Thyroid gland (tissue), 4 donors: Measurements from ENCODE around the gene DHTKD1. TPM values are rescaled to one million over a fixed set of nuclear protein-coding genes. Genes with fewer than 3 reads are reported as not detected.
"Not testable (repeated sequence)": the region's sequence is repeated elsewhere in the genome, so short reads cannot be mapped to it uniquely, and the experiment has no call there.

Experiments used
- DNase-seq, 2 donors: peaks; one replicate each; pipeline ENCODE4 v3.0.0-alpha.2; 2019
- H3K27ac ChIP-seq, 3 donors: fragments of 200-600 bp; sonication (generic); 1 replicate in 2 of 3; 2 replicates in 1 of 3; pipeline ENCODE4 v1.5.1; 2016 to 2019; ENCODE audit warnings: mild to moderate bottlenecking in 1 of 3, moderate library complexity in 1 of 3
- H3K27me3 ChIP-seq: fragments of 200-600 bp; sonication (generic); one replicate; pipeline ENCODE4 v1.5.1; 2019
- H3K36me3 ChIP-seq, 2 donors: fragments of 200-600 bp; sonication (generic); one replicate each; pipeline ENCODE4 v1.5.1; 2016 to 2019
- H3K4me1 ChIP-seq, 2 donors: fragments of 200-600 bp; sonication (generic); one replicate each; pipeline ENCODE4 v1.5.1; 2017 to 2019
- H3K4me3 ChIP-seq, 3 donors: fragments of 200-600 bp; sonication (generic); replicated peaks in 1 of 3; 1 replicate in 2 of 3; 2 replicates in 1 of 3; pipeline ENCODE4 v1.5.1; 2016; ENCODE audit warnings: mild to moderate bottlenecking in 1 of 3
- H3K9me3 ChIP-seq: fragments of 200-600 bp; sonication (generic); one replicate; pipeline ENCODE4 v1.5.1; 2017
- POLR2A ChIP-seq, 2 donors: fragments of 450-650 bp; IDR thresholded peaks; one replicate each; pipeline ENCODE4 v1.6.1; 2017; ENCODE audit warnings: antibody characterized with exemption in 2 of 2, mild to moderate bottlenecking in 2 of 2, moderate library complexity in 1 of 2
- WGBS, 2 donors: methylation state at CpG; one replicate each; pipeline ENCODE4 v1.1.5; 2017; 5-methylcytosine and 5-hydroxymethylcytosine counted together
- intact Hi-C: fragments of 100-400 bp; cut with DNase I; formaldehyde crosslinking; loops from one replicate; pipeline ENCODE4 v1.15.1; 2023
- total RNA-seq, 4 donors: library from RNA; depleted of rRNA; stranded (reverse); fragments of >200 nt; gene quantifications; one replicate each; pipeline ENCODE4 v1.2.3, GENCODE V29; 2016
- TF ChIP-seq, protein P1 (sequence below), 6 experiments: fragments of 200-600 bp in 3 of 6; fragments of 450-650 bp in 3 of 6; sonication (generic) in 3 of 6; IDR thresholded peaks; one replicate each; pipeline ENCODE4 v1.5.1; 2016 to 2019; ENCODE audit warnings: antibody characterized with exemption in 6 of 6, mild to moderate bottlenecking in 2 of 6, inconsistent platforms in 1 of 6, moderate library complexity in 1 of 6

Gene DHTKD1
- total RNA-seq, 4 donors from 2014 or later: 29.1 to 80.2 (median 52.8) TPM

DNA sequence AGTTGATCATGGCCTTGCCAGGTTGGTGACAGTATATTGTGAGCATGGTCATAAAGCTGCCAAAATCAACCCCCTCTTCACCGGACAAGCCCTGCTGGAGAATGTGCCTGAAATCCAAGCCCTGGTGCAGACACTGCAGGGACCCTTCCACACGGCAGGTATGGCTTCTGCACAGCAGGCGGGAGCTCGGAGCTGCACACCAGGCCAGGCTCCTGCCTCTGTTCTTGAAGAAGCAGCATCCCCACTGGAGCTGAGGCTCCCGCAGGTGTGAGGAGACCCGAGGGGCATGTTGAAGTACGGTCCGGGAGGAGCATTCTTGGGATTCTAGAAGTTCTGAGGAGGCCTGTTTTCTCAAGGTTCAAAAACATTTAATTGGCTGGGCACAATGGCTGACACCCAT lies 12.7 kb downstream of the DHTKD1 start:
- no peaks in the 10 kb centered on the region for H3K27me3 ChIP-seq
- no peaks in the 10 kb centered on the region for H3K4me1 ChIP-seq
- no peak overlapping the region for H3K27ac ChIP-seq
- H3K4me3 ChIP-seq: no peak overlapping the region
- H3K36me3 ChIP-seq: peaks cover 7 to 13% of the 10 kb centered on the region in 2 donors
- no peak for DNase-seq
- H3K9me3 ChIP-seq: no peaks in the 10 kb centered on the region
- intact Hi-C loops: no loop called here
- 83 to 87% methylated on average over 7 to 8 of the region's 8 CpGs for WGBS, 2 donors
- TF ChIP-seq POLR2A (IDR thresholded peaks at IDR 0.05): no peak
- TF ChIP-seq, protein P1, sequence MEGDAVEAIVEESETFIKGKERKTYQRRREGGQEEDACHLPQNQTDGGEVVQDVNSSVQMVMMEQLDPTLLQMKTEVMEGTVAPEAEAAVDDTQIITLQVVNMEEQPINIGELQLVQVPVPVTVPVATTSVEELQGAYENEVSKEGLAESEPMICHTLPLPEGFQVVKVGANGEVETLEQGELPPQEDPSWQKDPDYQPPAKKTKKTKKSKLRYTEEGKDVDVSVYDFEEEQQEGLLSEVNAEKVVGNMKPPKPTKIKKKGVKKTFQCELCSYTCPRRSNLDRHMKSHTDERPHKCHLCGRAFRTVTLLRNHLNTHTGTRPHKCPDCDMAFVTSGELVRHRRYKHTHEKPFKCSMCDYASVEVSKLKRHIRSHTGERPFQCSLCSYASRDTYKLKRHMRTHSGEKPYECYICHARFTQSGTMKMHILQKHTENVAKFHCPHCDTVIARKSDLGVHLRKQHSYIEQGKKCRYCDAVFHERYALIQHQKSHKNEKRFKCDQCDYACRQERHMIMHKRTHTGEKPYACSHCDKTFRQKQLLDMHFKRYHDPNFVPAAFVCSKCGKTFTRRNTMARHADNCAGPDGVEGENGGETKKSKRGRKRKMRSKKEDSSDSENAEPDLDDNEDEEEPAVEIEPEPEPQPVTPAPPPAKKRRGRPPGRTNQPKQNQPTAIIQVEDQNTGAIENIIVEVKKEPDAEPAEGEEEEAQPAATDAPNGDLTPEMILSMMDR (IDR thresholded peaks at IDR 0.05): no peak

- TF ChIP-seq, protein P1 (IDR thresholded peaks at IDR 0.05): no peak
- no peak for TF ChIP-seq POLR2A (IDR thresholded peaks at IDR 0.05)
- 90 to 95% methylated on average over 6 of the region's 6 CpGs for WGBS, 2 donors
- Histone ChIP-seq H3K27ac (no peak overlapping the region), H3K27me3 (no peaks in the 10 kb centered on the region), H3K4me1 (no peaks in the 10 kb centered on the region), H3K36me3 (peaks cover 7 to 18% of the 10 kb centered on the region in 2 donors), H3K9me3 (no peaks in the 10 kb centered on the region), H3K4me3 (no peak overlapping the region)
- intact Hi-C loops: no loop called here
- no peak for DNase-seq
Measured at GRCh38 chr10:12081879-12082557, 13.3 kb downstream of the DHTKD1 start.

DNA sequence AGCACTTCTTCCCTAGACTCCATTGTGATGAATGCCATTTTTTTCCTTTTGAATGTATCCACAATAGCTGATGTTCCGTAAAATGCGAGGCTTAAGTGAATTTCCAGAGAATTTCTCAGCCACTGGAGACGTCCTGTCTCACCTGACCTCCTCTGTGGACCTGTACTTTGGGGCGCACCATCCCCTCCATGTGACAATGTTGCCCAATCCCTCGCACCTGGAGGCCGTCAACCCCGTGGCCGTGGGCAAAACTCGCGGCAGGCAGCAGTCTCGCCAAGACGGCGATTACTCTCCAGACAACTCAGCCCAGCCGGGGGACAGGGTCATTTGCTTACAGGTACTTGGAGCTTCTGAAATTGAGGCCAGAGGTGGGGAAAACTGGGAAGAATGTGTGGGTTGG lies 20.2 kb downstream of the DHTKD1 start:
- Histone ChIP-seq H3K4me1 (no peaks in the 10 kb centered on the region), H3K36me3 (peaks cover 18 to 30% of the 10 kb centered on the region in 2 donors), H3K27ac (no peak overlapping the region), H3K4me3 (no peak overlapping the region), H3K9me3 (no peaks in the 10 kb centered on the region), H3K27me3 (no peaks in the 10 kb centered on the region)
- DNase-seq: no peak
- TF ChIP-seq, protein P1 (IDR thresholded peaks at IDR 0.05): no peak
- no peak for TF ChIP-seq POLR2A (IDR thresholded peaks at IDR 0.05)
- WGBS, 2 donors: 93 to 97% methylated on average over 14 of the region's 14 CpGs
- intact Hi-C loops: no loop called here

- intact Hi-C loops: no loop called here
- 89 to 97% methylated on average over 4 of the region's 4 CpGs for WGBS, 2 donors
- Histone ChIP-seq H3K36me3 (peaks cover 13 to 18% of the 10 kb centered on the region in 2 donors), H3K27ac (no peak overlapping the region), H3K4me3 (no peak overlapping the region), H3K4me1 (no peaks in the 10 kb centered on the region), H3K9me3 (no peaks in the 10 kb centered on the region), H3K27me3 (no peaks in the 10 kb centered on the region)
- DNase-seq: no peak
- no peak for TF ChIP-seq POLR2A (IDR thresholded peaks at IDR 0.05)
- TF ChIP-seq, protein P1 (IDR thresholded peaks at IDR 0.05): no peak
Measured at GRCh38 chr10:12091421-12091820, 22.7 kb downstream of the DHTKD1 start.

DNA sequence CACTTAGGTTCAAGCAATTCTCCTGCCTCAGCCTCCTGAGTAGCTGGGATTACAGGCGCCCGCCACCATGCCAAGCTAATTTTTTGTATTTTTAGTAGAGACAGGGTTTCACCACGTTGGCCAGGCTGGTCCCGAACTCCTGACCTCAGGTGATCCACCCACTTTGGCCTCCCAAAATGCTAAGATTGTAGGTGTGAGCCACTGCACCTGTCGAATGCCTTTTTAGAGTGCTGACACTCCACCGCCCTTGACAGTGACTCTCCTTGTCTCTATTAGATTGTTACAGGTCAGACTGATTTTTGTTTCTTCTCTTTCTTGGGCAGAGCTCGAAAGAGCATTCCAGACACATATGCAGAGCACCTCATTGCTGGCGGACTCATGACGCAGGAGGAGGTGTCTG lies 28.6 kb downstream of the DHTKD1 start:
- intact Hi-C loops, H3K4me3 ChIP-seq, DNase-seq, H3K4me1 ChIP-seq, H3K27me3 ChIP-seq, H3K9me3 ChIP-seq, H3K27ac ChIP-seq: not testable (repeated sequence)
- H3K36me3 ChIP-seq: peaks cover 13 to 20% of the 10 kb centered on the region in 2 donors
- 91 to 95% methylated on average over 9 of the region's 9 CpGs for WGBS, 2 donors
